HK-2 (cell line): ENCODE data around the gene GBP1.
"Not testable (repeated sequence)": the region's sequence is repeated elsewhere in the genome, so short reads cannot be mapped to it uniquely, and the experiment has no call there.

Experiments used
- DNase-seq: peaks from one replicate; pipeline ENCODE4 v3.0.0-alpha.2; 2018; ENCODE audit not compliant: unreplicated experiment

Gene GBP1, protein sequence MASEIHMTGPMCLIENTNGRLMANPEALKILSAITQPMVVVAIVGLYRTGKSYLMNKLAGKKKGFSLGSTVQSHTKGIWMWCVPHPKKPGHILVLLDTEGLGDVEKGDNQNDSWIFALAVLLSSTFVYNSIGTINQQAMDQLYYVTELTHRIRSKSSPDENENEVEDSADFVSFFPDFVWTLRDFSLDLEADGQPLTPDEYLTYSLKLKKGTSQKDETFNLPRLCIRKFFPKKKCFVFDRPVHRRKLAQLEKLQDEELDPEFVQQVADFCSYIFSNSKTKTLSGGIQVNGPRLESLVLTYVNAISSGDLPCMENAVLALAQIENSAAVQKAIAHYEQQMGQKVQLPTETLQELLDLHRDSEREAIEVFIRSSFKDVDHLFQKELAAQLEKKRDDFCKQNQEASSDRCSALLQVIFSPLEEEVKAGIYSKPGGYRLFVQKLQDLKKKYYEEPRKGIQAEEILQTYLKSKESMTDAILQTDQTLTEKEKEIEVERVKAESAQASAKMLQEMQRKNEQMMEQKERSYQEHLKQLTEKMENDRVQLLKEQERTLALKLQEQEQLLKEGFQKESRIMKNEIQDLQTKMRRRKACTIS

DNA sequence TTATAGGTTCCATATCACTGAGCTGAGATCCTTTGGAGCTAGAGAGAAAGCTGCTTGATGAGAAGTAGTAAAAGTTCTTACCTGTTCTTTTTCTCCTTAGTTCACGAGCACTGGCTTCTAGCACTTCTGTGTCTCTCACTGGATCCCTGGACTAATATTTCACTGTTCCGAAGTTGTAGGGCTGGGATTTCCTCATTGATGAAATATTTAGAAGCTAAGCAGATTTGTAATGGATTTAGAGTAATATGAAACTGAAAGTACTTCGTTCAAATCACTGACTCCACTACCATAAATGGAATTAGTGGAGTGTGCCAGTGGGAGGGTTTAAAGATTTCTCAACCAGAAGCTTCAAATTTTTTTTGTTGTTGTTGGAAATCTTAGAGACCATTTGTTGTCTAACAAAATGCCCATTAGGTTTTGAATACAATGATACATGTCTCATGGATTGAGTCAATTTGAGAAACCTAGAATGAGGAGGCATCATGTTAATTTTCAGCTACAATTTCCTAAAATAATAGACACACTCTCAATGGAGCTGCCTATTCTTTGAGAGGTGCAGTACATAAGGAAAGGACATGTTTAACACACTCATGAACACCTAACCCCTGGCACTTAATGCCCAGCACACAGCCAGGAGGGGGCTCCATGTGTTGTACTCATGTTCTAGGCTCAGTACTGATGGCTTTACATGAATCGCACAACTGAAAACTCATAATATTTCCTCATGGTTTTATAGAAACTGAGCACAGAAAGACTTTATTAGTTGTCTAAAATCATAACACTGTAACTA, at the start of gene GBP1:
Gene GBP1, minus strand, starts transcription at position 130 of the 790 bp plus-strand sequence. CDS start 1,974 bp downstream, outside the sequence.
- no peak for DNase-seq

GRCh38 chr1:89114662-89115061, 49.7 kb upstream of the GBP1 start:
- DNase-seq, result no peak

- DNase-seq, result no peak
Observed at GRCh38 chr1:89112871-89113613, 48.0 kb upstream of the GBP1 start.

- no peak for DNase-seq
Observed at GRCh38 chr1:89104687-89105086, 39.7 kb upstream of the GBP1 start.

- DNase-seq, result no peak
Observed at GRCh38 chr1:89104147-89104546, 39.1 kb upstream of the GBP1 start.

DNA sequence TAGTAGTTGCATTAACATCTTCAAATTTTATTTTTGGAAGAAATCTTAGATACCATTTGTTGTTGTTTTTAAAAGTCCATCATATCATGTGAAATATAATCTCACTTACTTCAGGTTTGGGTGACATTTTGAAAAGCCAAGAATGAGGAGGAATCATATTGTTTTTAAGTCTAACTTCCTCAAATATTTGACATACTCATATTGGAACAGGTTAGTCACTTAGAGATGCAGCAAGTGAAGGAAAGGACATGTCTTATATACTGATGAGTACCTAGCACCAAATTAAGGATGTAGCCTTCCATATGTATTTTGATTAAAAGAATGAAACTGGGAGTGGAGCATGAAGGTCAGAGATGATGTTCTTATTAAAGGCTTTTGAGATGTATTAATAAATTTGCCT, 37.0 kb upstream of the GBP1 start:
- no peak for DNase-seq

DNA sequence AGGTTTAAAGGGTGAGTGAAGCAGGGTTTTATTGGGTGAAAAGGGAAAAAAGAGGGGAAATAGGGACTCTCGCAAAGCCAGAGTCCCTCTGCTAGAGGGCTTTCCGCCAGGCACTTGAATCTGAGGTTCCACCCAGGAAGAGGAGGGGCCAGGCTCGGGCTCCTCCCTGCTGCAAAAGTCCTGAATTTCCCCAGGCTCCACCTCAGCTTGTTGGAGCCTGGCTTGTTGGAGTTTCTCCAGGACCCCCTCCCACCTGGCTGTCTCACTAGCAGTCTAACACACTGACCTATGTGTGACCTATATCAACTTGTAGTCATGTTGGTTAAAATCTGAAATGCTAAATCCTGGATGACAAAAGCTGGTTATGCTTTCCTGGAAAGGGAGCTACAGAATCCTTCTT, 35.4 kb upstream of the GBP1 start:
- DNase-seq, result no peak

- no peak for DNase-seq
Observed at GRCh38 chr1:89098857-89099256, 33.8 kb upstream of the GBP1 start.

DNA sequence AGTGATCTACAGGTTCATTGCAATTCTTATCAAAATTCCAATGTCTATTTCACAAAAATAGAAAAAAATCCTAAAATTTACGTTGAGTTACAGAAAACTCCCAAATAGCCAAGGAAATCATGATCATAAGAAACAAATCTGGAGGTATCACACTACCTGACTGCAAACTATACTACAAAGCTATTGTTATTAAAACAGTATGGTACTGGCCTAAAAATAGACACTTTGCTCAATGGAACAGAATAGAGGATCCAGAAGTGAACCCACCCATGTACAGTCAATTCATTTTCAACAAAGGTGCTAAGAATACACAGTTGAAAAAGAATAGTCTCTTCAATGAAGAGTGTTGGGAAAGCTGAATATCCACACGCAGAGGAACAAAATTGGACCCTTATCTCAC, 30.7 kb upstream of the GBP1 start:
- no peak for DNase-seq

GRCh38 chr1:89089962-89090361, 25.0 kb upstream of the GBP1 start:
- DNase-seq, result no peak

DNA sequence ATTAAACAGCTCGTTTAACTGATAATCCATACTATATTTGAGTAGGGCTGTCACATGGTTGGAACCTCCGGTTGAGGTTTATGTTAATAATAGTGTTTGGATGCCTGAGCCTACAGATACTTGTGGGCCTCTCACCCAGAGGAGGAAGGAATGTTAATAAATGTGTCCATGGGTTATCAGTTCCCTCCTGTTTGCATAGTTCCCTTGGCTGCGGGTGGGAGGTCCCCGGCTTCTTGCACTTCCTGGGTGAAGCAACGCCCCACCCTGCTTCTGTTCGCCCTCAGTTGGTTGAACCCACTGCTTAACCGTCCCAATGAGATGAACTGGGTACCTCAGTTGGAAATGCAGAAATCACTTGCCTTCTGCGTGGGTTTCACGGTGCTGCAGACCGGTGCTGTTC, 23.6 kb upstream of the GBP1 start:
- DNase-seq, result no peak

DNA sequence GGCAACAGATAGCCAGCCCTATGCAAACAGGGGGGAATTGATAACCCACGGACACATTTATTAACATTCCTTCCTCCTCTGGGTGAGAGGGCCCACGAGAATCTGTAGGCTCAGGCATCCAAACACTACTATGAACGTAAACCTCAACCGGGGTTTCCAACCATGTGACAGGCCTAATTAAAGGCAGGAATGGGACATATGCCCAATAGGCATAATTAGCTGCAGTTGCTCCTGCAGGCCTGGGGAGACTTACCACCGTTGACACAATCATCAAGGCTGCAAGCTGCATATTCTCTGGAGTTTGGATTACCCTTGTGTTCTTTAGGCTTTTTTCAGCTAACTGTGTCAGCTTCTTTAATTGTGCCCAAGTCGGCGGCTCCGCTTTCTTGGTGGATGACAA, 22.2 kb upstream of the GBP1 start:
- no peak for DNase-seq

DNA sequence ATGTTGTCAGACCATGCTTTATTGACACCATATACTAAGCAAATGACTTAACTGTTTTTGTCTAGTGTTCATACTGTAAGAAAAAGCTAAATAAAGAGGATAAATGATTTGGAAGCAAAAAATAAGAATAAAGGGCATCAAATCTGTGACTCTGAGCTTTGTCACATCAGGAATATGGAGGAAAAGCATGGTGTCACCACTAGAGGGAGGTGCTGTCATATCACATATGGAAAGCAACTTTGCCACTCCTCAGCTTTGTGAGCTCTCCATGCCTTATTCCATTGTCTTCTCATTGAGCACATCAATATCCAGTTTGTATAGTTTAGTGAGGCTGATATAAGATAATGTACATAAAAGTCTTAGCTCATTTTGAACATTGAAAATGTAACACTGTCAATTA, 20.8 kb upstream of the GBP1 start:
- no peak for DNase-seq

DNA sequence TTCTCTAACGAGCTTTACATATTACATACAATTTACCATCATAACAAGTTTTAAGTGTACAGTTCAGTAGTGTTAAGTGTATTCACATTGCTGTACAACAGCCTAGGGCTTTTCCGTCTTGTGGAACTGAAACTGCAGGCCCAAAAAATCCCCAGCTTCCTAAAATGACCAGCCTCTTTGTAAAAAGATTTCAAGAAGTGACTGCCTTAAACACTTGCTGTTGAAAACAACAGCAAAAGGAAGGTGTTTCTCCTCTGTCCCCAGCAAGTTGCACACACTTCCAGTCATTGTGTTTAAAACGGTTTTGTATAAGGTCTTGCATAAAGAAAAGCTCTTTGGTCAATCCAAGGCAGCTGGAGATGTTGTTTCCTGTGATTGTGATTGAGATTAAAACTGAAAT, 16.0 kb upstream of the GBP1 start:
- no peak for DNase-seq

GRCh38 chr1:89080068-89080467, 15.1 kb upstream of the GBP1 start:
- not testable (repeated sequence) for DNase-seq

DNA sequence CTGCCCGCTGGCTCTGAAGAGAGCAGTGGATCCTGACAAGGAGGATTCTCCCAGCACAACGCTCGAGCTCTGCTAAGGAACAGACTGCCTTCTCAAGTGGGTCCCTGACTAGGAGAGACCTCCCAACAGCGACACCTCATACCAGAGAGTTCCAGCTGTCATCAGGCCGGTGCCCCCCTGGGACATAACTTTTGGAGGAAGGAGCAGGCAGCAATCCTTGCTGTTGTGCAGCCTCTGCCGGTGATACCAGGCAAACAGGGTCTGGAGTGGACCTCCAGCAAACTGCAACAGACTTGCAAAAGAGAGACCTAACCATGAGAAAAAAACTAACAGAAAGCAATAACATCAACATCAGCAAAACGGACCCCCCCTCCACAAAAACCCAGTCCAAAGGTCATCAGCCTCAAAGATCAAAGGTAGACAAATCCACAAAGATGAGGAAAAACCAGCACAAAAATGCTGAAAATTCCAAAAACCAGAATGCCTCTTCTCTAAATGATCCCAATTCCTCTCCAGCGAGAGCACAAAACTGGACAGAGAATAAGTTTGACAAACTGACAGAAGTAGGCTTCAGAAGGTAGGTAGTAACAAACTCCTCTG, 7.6 kb upstream of the GBP1 start:
- DNase-seq, result not testable (repeated sequence)

DNA sequence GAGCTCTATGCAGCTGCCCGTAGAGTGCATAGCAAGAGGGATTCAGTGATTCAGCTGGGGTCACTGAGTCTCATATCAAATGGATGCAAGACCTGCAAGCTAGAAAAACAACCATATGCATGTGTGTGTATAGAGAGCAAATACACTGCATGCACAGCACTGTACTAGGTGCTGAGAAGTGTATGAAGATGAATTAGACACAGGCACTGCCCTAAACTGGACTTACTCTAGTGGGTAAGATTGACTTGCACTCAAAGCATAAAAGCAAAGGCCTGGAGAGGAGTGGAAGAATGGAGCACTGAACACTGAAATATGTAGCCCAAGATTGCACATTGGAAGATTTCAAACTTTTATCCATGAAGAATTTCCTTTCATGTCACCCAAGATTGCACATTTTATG, 5.5 kb upstream of the GBP1 start:
- no peak for DNase-seq

DNA sequence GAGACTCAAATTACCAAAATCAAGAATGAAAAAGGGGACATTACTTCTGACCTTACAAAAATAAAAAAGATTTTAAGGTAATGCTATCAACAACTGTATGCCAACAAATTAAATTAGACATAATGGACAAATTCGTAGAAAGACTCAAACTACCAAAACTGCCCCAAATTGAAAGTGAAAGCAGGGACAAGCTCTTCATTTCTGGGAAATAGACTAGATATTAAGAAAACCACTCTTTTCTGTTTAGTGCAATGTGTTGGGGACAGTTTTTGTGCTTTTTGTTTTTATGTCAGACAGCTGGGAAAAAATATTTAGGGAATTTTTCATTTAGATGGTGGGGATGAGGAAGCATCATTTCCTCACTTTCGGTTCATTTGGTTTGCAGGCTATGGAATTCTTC, 4.9 kb upstream of the GBP1 start:
- no peak for DNase-seq

GRCh38 chr1:89068291-89068690, 3.3 kb upstream of the GBP1 start:
- DNase-seq, result no peak

DNA sequence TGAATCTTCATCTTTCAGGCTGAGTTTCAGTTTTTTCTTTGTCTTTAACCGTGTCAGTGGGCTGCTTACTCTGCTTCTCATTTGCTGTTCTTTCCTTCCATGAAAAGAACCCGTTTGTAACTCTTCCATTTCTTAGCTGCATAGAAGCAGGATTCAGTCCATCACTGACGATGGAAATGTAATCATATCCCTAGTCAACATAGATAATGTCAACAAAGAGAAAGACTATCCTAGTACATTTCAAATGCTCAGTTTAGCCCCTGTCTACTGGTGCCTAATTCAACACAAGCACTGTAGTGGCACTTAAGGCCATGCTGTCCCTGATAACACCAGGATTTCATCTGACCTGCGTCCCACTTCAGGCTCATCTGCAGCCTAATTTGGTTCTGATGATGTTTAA, 376 bp downstream of the GBP1 start:
- DNase-seq, result no peak

DNA sequence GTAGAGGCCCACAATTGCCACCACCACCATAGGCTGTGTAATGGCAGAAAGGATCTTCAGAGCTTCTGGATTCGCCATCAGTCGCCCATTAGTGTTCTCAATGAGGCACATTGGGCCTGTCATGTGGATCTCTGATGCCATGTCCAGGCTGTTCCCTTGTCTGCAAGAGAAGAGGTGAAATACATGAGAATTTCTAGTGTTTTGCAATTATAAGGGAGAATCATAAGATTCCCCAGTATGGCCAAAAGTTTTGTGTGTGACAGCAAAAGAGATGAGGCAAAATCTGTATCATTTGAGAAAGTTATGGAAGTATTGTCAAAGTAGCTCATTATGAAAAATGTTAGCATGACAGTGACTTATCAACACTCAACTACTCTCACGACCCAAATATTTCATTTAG, 1.9 kb downstream of the GBP1 start:
- no peak for DNase-seq

DNA sequence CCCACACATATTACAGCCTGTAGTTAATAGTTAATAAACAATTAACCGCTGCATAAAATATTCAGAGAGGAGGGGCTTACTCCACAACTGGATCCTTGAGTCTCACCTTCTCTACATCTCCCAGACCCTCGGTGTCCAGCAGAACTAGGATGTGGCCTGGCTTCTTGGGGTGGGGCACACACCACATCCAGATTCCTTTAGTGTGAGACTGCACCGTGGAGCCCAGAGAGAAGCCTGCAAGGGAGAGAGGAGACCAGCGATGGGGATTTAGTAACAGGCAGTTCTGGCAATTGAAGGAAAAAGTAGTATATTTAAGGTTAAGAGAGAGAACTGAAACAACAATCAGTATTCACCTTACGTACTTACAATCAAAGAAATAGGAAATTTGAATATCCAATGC, 4.9 kb downstream of the GBP1 start:
- DNase-seq, result no peak
